ENCODE results near the gene IKZF3. TPM values are rescaled to one million over a fixed set of nuclear protein-coding genes. Genes with fewer than 3 reads are reported as not detected.
"Not testable (repeated sequence)": the region's sequence is repeated elsewhere in the genome, so short reads cannot be mapped to it uniquely, and the experiment has no call there.

The IKZF3 gene
- total RNA-seq (2014; rRNA removed; shearing (Covaris generic)): 0.04 TPM in 1 of 2 replicates, not detected in the other

DNA sequence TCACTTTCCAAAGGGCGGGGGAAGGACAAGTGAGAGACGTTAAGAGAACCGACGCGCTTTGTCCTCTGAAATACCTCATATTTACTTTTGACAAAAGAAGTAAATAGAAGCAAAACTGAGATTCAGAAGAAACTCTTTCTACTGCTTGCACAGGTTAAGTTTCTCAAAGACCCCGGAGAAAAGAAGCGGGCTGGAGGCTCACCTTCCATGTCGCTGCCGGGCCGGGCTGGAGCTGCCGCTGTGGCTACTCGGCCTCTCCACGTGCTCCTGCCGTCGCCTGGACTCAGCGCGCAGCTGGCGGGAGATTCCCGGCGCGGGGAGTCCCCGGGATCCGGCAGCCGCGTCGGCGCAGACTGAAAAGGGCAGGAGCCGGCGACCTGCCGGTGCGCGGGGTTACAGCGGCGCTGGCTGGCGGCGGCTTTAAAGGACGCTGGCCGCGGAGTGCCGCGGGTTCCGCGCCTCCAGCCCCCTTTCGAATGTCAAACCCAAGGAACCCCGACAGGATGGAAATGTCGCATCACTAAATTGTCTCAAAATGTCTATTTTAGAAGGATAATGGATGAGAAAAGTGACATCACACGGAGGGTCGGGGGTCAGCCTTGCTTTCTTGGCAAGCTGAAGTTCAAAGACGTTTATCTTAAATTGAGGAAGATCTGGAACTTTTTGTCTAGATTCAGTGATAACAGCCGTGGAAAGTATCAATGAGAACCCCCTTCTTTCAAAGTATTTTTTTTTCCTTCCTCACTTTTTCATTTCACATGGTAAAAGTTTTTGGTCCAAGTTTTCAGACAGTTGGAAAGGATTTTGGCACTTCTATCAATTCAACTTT, at the start of gene IKZF3:
Gene IKZF3, minus strand, starts transcription at position 395 of the 829 bp plus-strand sequence. Its CDS starts 186 bp downstream, at position 209.
- DNase-seq (ENCODE audit: low spot score): no peak

- no peak for DNase-seq (ENCODE audit: low spot score)
Observed at GRCh38 chr17:39908789-39909352, 44.8 kb upstream of the IKZF3 start.

- no peak for DNase-seq (ENCODE audit: low spot score)
Observed at GRCh38 chr17:39904990-39905288, 40.8 kb upstream of the IKZF3 start.

- DNase-seq (ENCODE audit: low spot score): no peak
Observed at GRCh38 chr17:39903158-39903884, 39.2 kb upstream of the IKZF3 start.

DNA sequence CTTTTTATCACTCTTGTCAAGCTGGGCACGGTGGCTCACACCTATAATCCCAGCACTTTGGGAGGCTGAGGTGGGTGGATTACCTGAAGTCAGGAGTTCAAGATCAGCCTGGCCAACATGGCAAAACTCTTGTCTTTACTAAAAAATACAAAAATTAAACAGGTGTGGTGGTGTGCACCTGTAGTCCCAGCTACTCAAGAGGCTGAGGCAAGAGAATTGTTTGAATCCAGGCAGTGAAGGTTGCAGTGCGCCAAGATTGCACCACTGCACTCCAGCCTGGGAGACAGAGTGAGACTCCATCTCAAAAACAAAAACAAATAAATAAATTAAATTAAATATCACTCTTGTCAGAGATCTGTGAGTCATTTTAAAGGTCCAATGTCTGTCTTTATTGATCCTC, 37.9 kb upstream of the IKZF3 start:
- DNase-seq (ENCODE audit: low spot score): not testable (repeated sequence)

DNA sequence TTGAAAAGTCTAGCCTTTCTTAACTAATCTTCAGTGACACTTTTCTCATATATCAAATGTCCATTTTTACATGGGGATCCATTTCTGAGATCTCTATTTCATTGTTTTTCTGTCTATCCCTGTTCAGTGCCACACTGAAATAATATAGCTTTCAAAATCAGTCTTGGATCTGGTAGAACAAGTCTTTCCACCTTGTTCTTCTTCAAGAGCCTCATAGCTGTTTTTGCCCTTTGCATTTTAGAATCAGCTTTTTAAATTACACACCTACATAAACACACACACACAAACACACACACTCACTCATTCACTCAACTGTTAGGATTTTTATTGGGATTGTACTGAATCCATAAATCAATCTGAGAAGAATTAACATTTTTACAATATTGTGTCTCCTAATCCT, 35.1 kb upstream of the IKZF3 start:
- no peak for DNase-seq (ENCODE audit: low spot score)

- DNase-seq (ENCODE audit: low spot score): no peak
Observed at GRCh38 chr17:39898088-39898487, 34.0 kb upstream of the IKZF3 start.

GRCh38 chr17:39894681-39895376, 30.7 kb upstream of the IKZF3 start:
- DNase-seq (ENCODE audit: low spot score): no peak

GRCh38 chr17:39889200-39889599, 25.1 kb upstream of the IKZF3 start:
- no peak for DNase-seq (ENCODE audit: low spot score)

GRCh38 chr17:39887078-39887477, 23.0 kb upstream of the IKZF3 start:
- no peak for DNase-seq (ENCODE audit: low spot score)

DNA sequence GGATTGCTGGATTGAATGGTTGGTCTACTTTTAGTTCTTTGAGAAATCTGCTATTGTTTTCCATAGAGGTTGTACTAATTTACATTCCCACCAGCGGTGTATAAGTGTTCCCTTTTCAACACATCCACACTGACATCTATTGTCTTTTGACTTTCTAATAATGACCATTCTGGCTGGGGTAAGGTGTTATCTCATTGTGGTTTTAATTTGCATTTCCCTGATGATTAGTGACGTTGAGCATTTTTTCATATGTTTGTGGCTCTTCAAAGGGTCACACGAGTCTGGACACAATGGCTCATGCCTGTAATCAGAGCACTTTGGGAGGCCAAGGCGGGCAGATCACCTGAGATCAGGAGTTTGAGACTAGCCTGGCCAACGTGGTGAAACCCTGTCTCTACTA, 22.0 kb upstream of the IKZF3 start:
- DNase-seq (ENCODE audit: low spot score): not testable (repeated sequence)

DNA sequence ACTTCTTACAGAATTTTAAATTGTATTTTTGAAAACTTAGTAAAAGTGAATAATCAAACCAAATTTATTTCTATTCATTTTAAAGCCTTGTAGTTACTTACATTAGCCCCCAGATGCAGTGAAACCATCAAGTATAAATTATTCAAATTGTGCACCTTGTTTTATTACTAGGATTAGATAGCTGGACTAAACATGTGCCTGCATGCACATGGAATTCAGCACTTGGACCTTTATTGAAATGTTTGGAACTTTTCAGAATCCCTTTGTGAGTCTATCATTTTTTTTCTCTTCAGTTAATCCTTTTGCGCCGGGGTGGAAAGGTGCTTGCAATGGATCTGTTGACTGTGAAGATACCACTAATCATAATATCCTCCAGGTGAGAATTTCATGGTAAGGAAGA, 8.6 kb upstream of the IKZF3 start:
- DNase-seq (ENCODE audit: low spot score): no peak

DNA sequence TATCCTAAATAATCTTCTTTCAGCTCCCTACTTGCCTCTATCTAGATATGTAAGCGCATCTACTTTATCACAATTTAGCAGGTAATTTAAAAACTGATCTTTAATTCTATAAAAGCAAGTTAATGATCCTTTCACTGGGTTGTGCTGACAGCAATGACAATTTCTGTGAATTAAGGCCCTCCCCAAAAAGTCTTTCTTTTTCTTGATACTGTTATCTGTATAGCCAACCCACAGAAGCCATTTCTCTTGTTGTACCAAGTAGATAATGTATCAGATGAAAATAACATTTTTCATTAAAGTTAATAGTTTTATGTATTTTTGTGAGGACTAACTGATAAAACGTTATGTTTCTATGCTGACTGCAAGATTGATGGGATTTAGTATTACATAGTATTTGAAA, 7.7 kb upstream of the IKZF3 start:
- DNase-seq (ENCODE audit: low spot score): no peak

- no peak for DNase-seq (ENCODE audit: low spot score)
Observed at GRCh38 chr17:39870776-39871175, 6.7 kb upstream of the IKZF3 start.

- DNase-seq (ENCODE audit: low spot score): no peak
Observed at GRCh38 chr17:39868554-39868942, 4.4 kb upstream of the IKZF3 start.

DNA sequence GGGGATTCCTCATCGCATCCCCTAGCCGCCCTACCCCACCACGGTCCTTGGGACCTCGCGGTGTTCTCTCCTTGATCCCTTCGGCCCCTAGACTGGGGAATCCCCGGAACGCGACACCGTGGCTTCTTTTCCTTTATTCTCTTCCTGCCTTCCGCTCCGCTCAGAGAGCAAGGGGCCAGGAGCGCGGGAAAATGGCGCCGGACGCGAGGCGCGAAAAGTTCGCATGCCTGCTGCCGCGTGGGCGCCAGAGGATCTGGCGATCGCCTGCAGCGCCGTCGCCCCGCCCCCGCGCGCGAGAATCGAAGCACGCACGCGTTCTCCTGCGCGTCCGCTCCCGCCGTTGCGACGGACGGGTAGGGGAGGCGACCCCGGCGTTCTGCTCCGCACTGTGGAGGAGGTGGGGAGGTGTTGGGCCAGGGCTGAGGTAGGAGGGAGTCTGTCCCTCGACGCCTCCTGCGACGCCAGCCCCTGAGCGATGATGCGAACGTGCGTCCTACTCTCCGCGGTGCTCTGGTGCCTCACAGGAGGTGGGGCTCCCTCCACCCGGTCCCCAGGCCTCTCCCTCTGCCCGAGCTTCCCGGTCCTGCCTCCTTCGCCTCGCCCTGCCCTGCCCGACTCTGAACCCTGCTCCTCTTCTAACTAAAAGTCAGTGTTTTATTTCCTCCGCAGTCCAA, 3.9 kb upstream of the IKZF3 start, which contains the start of gene ZPBP2:
Gene ZPBP2, plus strand, starts transcription at position 323 of the 674 bp plus-strand sequence. Its CDS starts 153 bp downstream, at position 476.
- DNase-seq (ENCODE audit: low spot score): no peak

DNA sequence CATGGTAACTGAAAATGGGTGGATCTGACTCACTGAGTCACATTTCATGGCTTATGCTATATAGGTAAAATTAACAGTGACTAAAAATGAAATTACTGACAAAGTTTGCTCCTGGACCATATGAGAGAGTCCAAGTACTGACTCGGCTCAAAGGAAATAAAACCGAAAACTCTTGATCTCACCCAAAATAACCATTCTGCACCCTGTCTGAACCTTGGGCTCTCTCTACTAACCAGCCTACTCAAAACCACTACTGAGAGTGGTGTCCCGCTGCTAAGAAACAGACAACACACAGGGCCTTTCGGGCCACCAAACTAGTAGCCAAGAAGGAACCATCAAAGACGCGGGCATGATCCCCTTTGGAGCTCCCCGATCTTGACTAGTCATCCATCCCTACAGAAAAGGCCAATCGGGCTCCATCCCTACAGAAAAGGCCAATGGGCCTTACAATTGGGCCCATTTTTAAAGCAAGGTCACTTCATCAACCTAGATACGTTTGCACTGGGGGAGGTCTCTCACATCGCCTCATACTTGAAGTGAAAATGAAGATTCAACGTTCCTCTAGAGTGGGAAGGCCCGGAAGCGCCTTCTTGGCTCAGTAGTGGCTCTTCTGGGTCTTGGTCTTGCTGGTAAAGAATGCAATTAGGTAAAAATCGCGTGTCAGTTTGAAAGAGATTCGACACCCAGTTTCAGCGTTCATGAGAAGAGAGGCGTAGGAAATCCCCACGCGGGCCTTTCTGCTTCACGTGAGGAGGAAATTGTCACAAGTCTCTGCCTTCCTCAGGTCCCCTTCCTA, 3.2 kb upstream of the IKZF3 start:
- no peak for DNase-seq (ENCODE audit: low spot score)

DNA sequence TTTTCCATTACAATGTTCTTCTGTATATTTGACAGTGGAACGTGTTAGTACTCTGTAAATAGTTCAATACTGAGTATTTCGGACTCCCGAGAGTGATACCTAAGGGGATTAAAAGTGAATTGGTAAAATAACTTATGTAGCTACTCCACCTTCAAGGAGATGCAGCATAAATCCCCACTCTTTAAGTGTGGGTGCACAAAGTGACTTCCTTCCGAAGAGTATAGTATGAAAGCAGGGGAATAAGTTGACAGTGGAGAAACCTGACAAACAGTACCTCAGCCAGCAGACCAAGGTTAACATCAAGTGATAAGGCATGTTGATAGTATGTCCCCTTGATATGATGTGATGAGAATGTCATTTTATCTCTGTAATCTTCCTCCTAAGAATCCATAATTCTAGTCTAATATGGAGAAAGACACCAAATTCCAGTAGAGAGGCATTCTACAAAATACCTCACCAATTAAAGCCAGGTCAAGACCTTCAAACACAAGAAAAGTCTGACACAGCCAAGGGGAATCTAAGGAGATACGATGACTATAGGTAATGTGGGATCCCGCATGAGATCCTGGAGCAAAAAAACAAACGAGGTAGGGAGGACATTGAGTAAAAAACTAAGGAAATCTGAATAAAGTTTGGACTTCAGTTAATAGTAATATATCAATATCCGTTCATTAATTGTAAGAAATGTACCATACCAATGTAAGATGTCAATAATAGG, 2.1 kb upstream of the IKZF3 start:
- no peak for DNase-seq (ENCODE audit: low spot score)

DNA sequence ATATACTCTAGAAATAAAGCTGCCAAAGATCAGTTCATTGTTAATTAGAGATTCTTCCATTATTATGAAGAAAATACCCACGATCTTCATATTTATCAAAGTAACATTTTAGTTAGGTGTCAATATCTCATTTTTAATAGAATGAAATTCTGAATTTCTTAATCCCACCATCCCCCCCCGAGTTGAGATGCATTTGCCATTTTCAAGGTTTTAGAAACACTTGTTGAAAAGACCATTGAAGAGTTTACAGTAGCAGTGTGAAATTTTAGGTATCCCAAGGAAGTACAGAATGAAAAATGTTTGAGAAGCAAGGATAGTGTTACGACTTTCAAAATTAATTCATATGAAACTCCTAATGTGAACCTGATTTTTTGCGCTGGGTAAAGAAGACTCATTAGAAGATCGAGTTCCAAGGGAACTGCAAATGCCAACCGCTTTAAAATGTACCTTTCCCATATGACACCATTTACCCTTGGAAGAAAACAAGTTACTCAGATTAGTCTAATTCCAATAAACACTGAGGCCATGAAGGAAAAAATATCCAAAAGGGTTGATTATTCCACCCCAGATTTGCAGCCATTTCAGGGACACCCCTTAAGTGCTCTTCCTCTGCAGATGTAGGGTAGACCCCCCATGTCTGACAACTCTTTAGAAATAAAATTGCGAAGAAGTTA, 731 bp downstream of the IKZF3 start:
- no peak for DNase-seq (ENCODE audit: low spot score)

DNA sequence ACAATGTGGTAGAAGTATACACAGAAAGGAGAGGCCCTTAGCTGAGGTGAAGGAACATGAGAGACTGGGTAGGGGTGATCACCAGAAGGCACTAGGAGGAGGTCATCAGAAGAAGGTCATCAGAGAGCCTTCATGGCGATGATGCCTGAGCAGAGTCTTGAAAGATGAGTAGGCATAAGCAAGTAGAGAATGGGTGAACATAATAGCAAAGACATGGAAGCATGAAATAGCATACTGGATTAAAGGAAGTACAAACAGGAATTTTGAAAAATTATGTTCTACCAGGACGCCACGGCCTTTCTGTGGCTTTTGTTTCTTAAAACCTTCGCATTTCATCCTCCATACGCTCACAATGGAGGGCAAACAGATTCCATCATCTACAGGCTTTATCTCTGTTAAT, 2.9 kb downstream of the IKZF3 start:
- no peak for DNase-seq (ENCODE audit: low spot score)
